ENCODE data around the gene CACNA1D. TPM values are rescaled to one million over a fixed set of nuclear protein-coding genes. Genes with fewer than 3 reads are reported as not detected.
"Not testable (repeated sequence)": the region's sequence is repeated elsewhere in the genome, so short reads cannot be mapped to it uniquely, and the experiment has no call there.

Gene CACNA1D
- total RNA-seq, 2 experiments from 2014 or later: 0.31 to 0.32 TPM

GRCh38 chr3:53635041-53635440 lies 140.6 kb downstream of the CACNA1D start:
- no peak overlapping the region for H3K27ac Mint-ChIP-seq
- ChIA-PET POLR2A (no interaction called here), CTCF (no interaction called here)
- no peaks in the 10 kb centered on the region for H3K9me3 Mint-ChIP-seq (ENCODE audit: insufficient read depth)
- H3K36me3 Mint-ChIP-seq (ENCODE audit: low read depth): no peaks in the 10 kb centered on the region
- H3K4me3 Mint-ChIP-seq: no peak overlapping the region
- H3K4me1 Mint-ChIP-seq (ENCODE audit: low read depth): no peaks in the 10 kb centered on the region
- ATAC-seq: no peak
- no peak for DNase-seq
- H3K27me3 Mint-ChIP-seq (ENCODE audit: low read depth): peaks cover 21% of the 10 kb centered on the region

- ATAC-seq; H3K4me1 Mint-ChIP-seq (ENCODE audit: low read depth); H3K36me3 Mint-ChIP-seq (ENCODE audit: low read depth); CTCF ChIA-PET; DNase-seq; H3K27ac Mint-ChIP-seq; H3K4me3 Mint-ChIP-seq; H3K9me3 Mint-ChIP-seq (ENCODE audit: insufficient read depth); POLR2A ChIA-PET: not testable (repeated sequence)
- H3K27me3 Mint-ChIP-seq (ENCODE audit: low read depth): peaks cover 12% of the 10 kb centered on the region
Measured at GRCh38 chr3:53638806-53639205, 144.4 kb downstream of the CACNA1D start.

- ATAC-seq (no peak), DNase-seq (no peak)
- CTCF ChIA-PET: interaction anchor here (1.3 kb wide), 1 partner anchor 17 kb away, joined by 3 read pairs; no protein-coding TSS in a partner anchor
- Mint-ChIP-seq H3K4me3 (no peak overlapping the region), H3K36me3 (ENCODE audit: low read depth) (no peaks in the 10 kb centered on the region), H3K27ac (no peak overlapping the region), H3K9me3 (ENCODE audit: insufficient read depth) (no peaks in the 10 kb centered on the region), H3K27me3 (ENCODE audit: low read depth) (peaks cover 4% of the 10 kb centered on the region), H3K4me1 (ENCODE audit: low read depth) (no peaks in the 10 kb centered on the region)
- POLR2A ChIA-PET: no interaction called here
Measured at GRCh38 chr3:53641397-53641796, 147.0 kb downstream of the CACNA1D start.

GRCh38 chr3:53642211-53642610 lies 147.8 kb downstream of the CACNA1D start:
- CTCF ChIA-PET: interaction anchor here (1.3 kb wide), 1 partner anchor 16 kb away, joined by 3 read pairs; no protein-coding TSS in a partner anchor
- no peaks in the 10 kb centered on the region for H3K36me3 Mint-ChIP-seq (ENCODE audit: low read depth)

GRCh38 chr3:53643757-53644156 lies 149.3 kb downstream of the CACNA1D start:
- Mint-ChIP-seq H3K4me1 (ENCODE audit: low read depth) (no peaks in the 10 kb centered on the region), H3K27me3 (ENCODE audit: low read depth) (peaks cover 7% of the 10 kb centered on the region), H3K27ac (no peak overlapping the region), H3K36me3 (ENCODE audit: low read depth) (no peaks in the 10 kb centered on the region), H3K4me3 (no peak overlapping the region), H3K9me3 (ENCODE audit: insufficient read depth) (no peaks in the 10 kb centered on the region)
- POLR2A ChIA-PET: interaction anchor here (0.6 kb wide), 1 partner anchor 1584 kb away, joined by 3 read pairs; no protein-coding TSS in a partner anchor
- DNase-seq (no peak), ATAC-seq (no peak)
- CTCF ChIA-PET: interaction anchor here (0.8 kb wide), 1 partner anchor 34 kb away, joined by 3 read pairs; no protein-coding TSS in a partner anchor

More at GRCh38 chr3:53642211-53642610, 147.8 kb downstream of the CACNA1D start:
- no peak overlapping the region for H3K4me3 Mint-ChIP-seq
- no peak overlapping the region for H3K27ac Mint-ChIP-seq
- no peaks in the 10 kb centered on the region for H3K9me3 Mint-ChIP-seq (ENCODE audit: insufficient read depth)
- POLR2A ChIA-PET: no interaction called here
- ATAC-seq (no peak), DNase-seq (no peak)
- peaks cover 2% of the 10 kb centered on the region for H3K27me3 Mint-ChIP-seq (ENCODE audit: low read depth)
- no peaks in the 10 kb centered on the region for H3K4me1 Mint-ChIP-seq (ENCODE audit: low read depth)

GRCh38 chr3:53645754-53646153 lies 151.3 kb downstream of the CACNA1D start:
- H3K27ac Mint-ChIP-seq: no peak overlapping the region
- H3K9me3 Mint-ChIP-seq (ENCODE audit: insufficient read depth): no peaks in the 10 kb centered on the region
- CTCF ChIA-PET: no interaction called here
- POLR2A ChIA-PET: no interaction called here
- no peaks in the 10 kb centered on the region for H3K4me1 Mint-ChIP-seq (ENCODE audit: low read depth)
- no peak overlapping the region for H3K4me3 Mint-ChIP-seq
- ATAC-seq (no peak), DNase-seq (no peak)
- peaks cover 8% of the 10 kb centered on the region for H3K27me3 Mint-ChIP-seq (ENCODE audit: low read depth)
- H3K36me3 Mint-ChIP-seq (ENCODE audit: low read depth): no peaks in the 10 kb centered on the region

- no peak for DNase-seq
- CTCF ChIA-PET: no interaction called here
- H3K4me3 Mint-ChIP-seq: no peak overlapping the region
- H3K27ac Mint-ChIP-seq: no peak overlapping the region
- peaks cover 8% of the 10 kb centered on the region for H3K27me3 Mint-ChIP-seq (ENCODE audit: low read depth)
- H3K4me1 Mint-ChIP-seq (ENCODE audit: low read depth): no peaks in the 10 kb centered on the region
- no peaks in the 10 kb centered on the region for H3K9me3 Mint-ChIP-seq (ENCODE audit: insufficient read depth)
- no peaks in the 10 kb centered on the region for H3K36me3 Mint-ChIP-seq (ENCODE audit: low read depth)
- ATAC-seq: no peak
- POLR2A ChIA-PET: interaction anchor here (0.6 kb wide), 1 partner anchor 13 kb away, joined by 3 read pairs; no protein-coding TSS in a partner anchor
Measured at GRCh38 chr3:53646723-53647122, 152.3 kb downstream of the CACNA1D start.

GRCh38 chr3:53649816-53650215 lies 155.4 kb downstream of the CACNA1D start:
- DNase-seq (no peak), ATAC-seq (no peak)
- ChIA-PET CTCF (no interaction called here), POLR2A (no interaction called here)
- Mint-ChIP-seq H3K9me3 (ENCODE audit: insufficient read depth) (no peaks in the 10 kb centered on the region), H3K27me3 (ENCODE audit: low read depth) (peaks cover 10% of the 10 kb centered on the region), H3K4me1 (ENCODE audit: low read depth) (no peaks in the 10 kb centered on the region), H3K36me3 (ENCODE audit: low read depth) (no peaks in the 10 kb centered on the region), H3K27ac (no peak overlapping the region), H3K4me3 (no peak overlapping the region)

- ChIA-PET POLR2A (no interaction called here), CTCF (no interaction called here)
- H3K27ac Mint-ChIP-seq: no peak overlapping the region
- DNase-seq: no peak
- no peak overlapping the region for H3K4me3 Mint-ChIP-seq
- H3K36me3 Mint-ChIP-seq (ENCODE audit: low read depth): no peaks in the 10 kb centered on the region
- no peaks in the 10 kb centered on the region for H3K4me1 Mint-ChIP-seq (ENCODE audit: low read depth)
- H3K9me3 Mint-ChIP-seq (ENCODE audit: insufficient read depth): no peaks in the 10 kb centered on the region
- no peak for ATAC-seq
- H3K27me3 Mint-ChIP-seq (ENCODE audit: low read depth): peaks cover 14% of the 10 kb centered on the region
Measured at GRCh38 chr3:53650424-53650823, 156.0 kb downstream of the CACNA1D start.

GRCh38 chr3:53650928-53651661 lies 156.7 kb downstream of the CACNA1D start:
- ATAC-seq: no peak
- ChIA-PET POLR2A (no interaction called here), CTCF (no interaction called here)
- no peak overlapping the region for H3K27ac Mint-ChIP-seq
- H3K27me3 Mint-ChIP-seq (ENCODE audit: low read depth): peaks cover 12% of the 10 kb centered on the region
- H3K36me3 Mint-ChIP-seq (ENCODE audit: low read depth): no peaks in the 10 kb centered on the region
- H3K4me1 Mint-ChIP-seq (ENCODE audit: low read depth): no peaks in the 10 kb centered on the region
- no peak overlapping the region for H3K4me3 Mint-ChIP-seq
- no peaks in the 10 kb centered on the region for H3K9me3 Mint-ChIP-seq (ENCODE audit: insufficient read depth)
- no peak for DNase-seq

GRCh38 chr3:53651927-53652326 lies 157.5 kb downstream of the CACNA1D start:
- POLR2A ChIA-PET: no interaction called here
- peaks cover 12% of the 10 kb centered on the region for H3K27me3 Mint-ChIP-seq (ENCODE audit: low read depth)
- CTCF ChIA-PET: no interaction called here
- no peak overlapping the region for H3K4me3 Mint-ChIP-seq
- DNase-seq: no peak
- no peaks in the 10 kb centered on the region for H3K4me1 Mint-ChIP-seq (ENCODE audit: low read depth)
- H3K27ac Mint-ChIP-seq: no peak overlapping the region
- no peaks in the 10 kb centered on the region for H3K36me3 Mint-ChIP-seq (ENCODE audit: low read depth)
- ATAC-seq: no peak
- no peaks in the 10 kb centered on the region for H3K9me3 Mint-ChIP-seq (ENCODE audit: insufficient read depth)

- Mint-ChIP-seq H3K9me3 (ENCODE audit: insufficient read depth) (peaks cover 7% of the 10 kb centered on the region), H3K27ac (no peak overlapping the region), H3K36me3 (ENCODE audit: low read depth) (no peaks in the 10 kb centered on the region), H3K4me3 (no peak overlapping the region), H3K4me1 (ENCODE audit: low read depth) (no peaks in the 10 kb centered on the region), H3K27me3 (ENCODE audit: low read depth) (peaks cover 17% of the 10 kb centered on the region)
- ChIA-PET CTCF (no interaction called here), POLR2A (no interaction called here)
- ATAC-seq (no peak), DNase-seq (no peak)
Measured at GRCh38 chr3:53657651-53658050, 163.2 kb downstream of the CACNA1D start.
